OCI-LY3 (cell line): ENCODE measurements around the gene RASGRP3.

Experiments used
- H2AFZ ChIP-seq: fragments of 200-600, 300-600 bp; shearing (Covaris generic); 2 replicates; pipeline ENCODE4 v1.6.0; 2014; ENCODE audit warnings: antibody characterized with exemption, low read depth, low read length
- H3K27ac ChIP-seq: fragments of 200-600, 300-600 bp; sonication (generic); 2 replicates; pipeline ENCODE4 v1.5.1; 2014; ENCODE audit warnings: mild to moderate bottlenecking, low read length, moderate library complexity, mixed read lengths
- H3K27me3 ChIP-seq: fragments of 200-600, 300-600 bp; sonication (generic); 2 replicates; pipeline ENCODE4 v1.6.1; 2014; ENCODE audit warnings: low read depth, low read length, mixed read lengths
- H3K36me3 ChIP-seq: fragments of 200-600, 300-600 bp; sonication (generic); replicated peaks from 2 replicates; pipeline ENCODE3; 2014; ENCODE audit warnings: low read depth, low read length, mixed read lengths
- H3K4me1 ChIP-seq: fragments of 300-600, 200-600 bp; sonication (generic); 2 replicates; pipeline ENCODE4 v1.6.1; 2014; ENCODE audit warnings: low read length, mixed read lengths
- H3K4me2 ChIP-seq: fragments of 200-600, 300-600 bp; sonication (generic); 2 replicates; pipeline ENCODE4 v1.6.1; 2014; ENCODE audit warnings: low read length, mixed read lengths
- H3K4me3 ChIP-seq: fragments of 300-600, 200-600 bp; sonication (generic); 2 replicates; pipeline ENCODE4 v1.5.1; 2014; ENCODE audit warnings: antibody characterized with exemption, mild to moderate bottlenecking, low read length, moderate library complexity
- H3K79me2 ChIP-seq: fragments of 300-600, 200-600 bp; shearing (Covaris generic); 2 replicates; pipeline ENCODE4 v1.6.1; 2014; ENCODE audit warnings: mild to moderate bottlenecking, low read length, mixed read lengths
- H3K9ac ChIP-seq: fragments of 300-600, 200-600 bp; shearing (Covaris generic); 2 replicates; pipeline ENCODE4 v1.6.0; 2014; ENCODE audit warnings: mild to moderate bottlenecking, low read length, moderate library complexity
- H3K9me3 ChIP-seq: fragments of 200-600, 300-600 bp; shearing (Covaris generic); 2 replicates; pipeline ENCODE4 v1.6.1; 2014; ENCODE audit warnings: low read length, mixed read lengths; ENCODE audit not compliant: insufficient read depth
- H4K20me1 ChIP-seq: fragments of 200-600, 300-600 bp; sonication (generic); 2 replicates; pipeline ENCODE4 v1.6.1; 2016; ENCODE audit warnings: low read length, mixed read lengths; ENCODE audit not compliant: insufficient read depth
- CTCF ChIP-seq: fragments of 200-600, 300-600 bp; sonication (generic); IDR thresholded peaks from 2 replicates; pipeline ENCODE4 v1.5.1; 2014; ENCODE audit warnings: antibody characterized with exemption, low read length, low read depth
- EZH2phosphoT487 ChIP-seq: fragments of 200-600 bp; shearing (Covaris generic); IDR thresholded peaks from 2 replicates; pipeline ENCODE4 v1.6.1; 2018; ENCODE audit warnings: antibody characterized with exemption, mixed run types, low read depth

RASGRP3 gene

GRCh38 chr2:33552758-33553461 is 76.5 kb downstream of the RASGRP3 start:
- H3K4me2 ChIP-seq, result no peak overlapping the region
- no peaks in the 10 kb centered on the region for H3K27me3 ChIP-seq
- TF ChIP-seq CTCF (no peak), EZH2phosphoT487 (no peak)
- H2AFZ ChIP-seq, result no peak overlapping the region
- no peaks in the 10 kb centered on the region for H4K20me1 ChIP-seq
- no peak overlapping the region for H3K9ac ChIP-seq
- H3K36me3 ChIP-seq, result peaks cover 70% of the 10 kb centered on the region
- no peak overlapping the region for H3K4me3 ChIP-seq
- H3K4me1 ChIP-seq, result peaks cover 6% of the 10 kb centered on the region; the same call in 1 of the 2 replicates
- no peaks in the 10 kb centered on the region for H3K79me2 ChIP-seq
- H3K27ac ChIP-seq, result no peak overlapping the region
- H3K9me3 ChIP-seq, result no peaks in the 10 kb centered on the region

- TF ChIP-seq EZH2phosphoT487, result no peak
- no peak for TF ChIP-seq CTCF
- Histone ChIP-seq H3K9me3 (no peaks in the 10 kb centered on the region), H3K4me2 (no peak overlapping the region), H3K4me1 (peaks cover 6% of the 10 kb centered on the region; the same call in 1 of the 2 replicates), H4K20me1 (no peaks in the 10 kb centered on the region), H3K27me3 (no peaks in the 10 kb centered on the region), H3K27ac (no peak overlapping the region), H3K36me3 (peaks cover 78% of the 10 kb centered on the region), H3K4me3 (no peak overlapping the region), H2AFZ (no peak overlapping the region), H3K9ac (no peak overlapping the region), H3K79me2 (no peaks in the 10 kb centered on the region; the same call in 1 of the 2 replicates)
These were observed 79.2 kb downstream of the RASGRP3 start for GRCh38 chr2:33555681-33556080.

GRCh38 chr2:33559328-33559727 is 82.9 kb downstream of the RASGRP3 start:
- Histone ChIP-seq H4K20me1 (no peaks in the 10 kb centered on the region), H3K9me3 (no peaks in the 10 kb centered on the region), H3K27me3 (no peaks in the 10 kb centered on the region), H2AFZ (no peak overlapping the region), H3K27ac (no peak overlapping the region), H3K36me3 (peaks cover 82% of the 10 kb centered on the region), H3K9ac (no peak overlapping the region), H3K4me3 (no peak overlapping the region), H3K4me2 (no peak overlapping the region), H3K4me1 (peaks cover 3% of the 10 kb centered on the region; the same call in 1 of the 2 replicates), H3K79me2 (no peaks in the 10 kb centered on the region; the same call in 1 of the 2 replicates)
- TF ChIP-seq CTCF (no peak), EZH2phosphoT487 (no peak)

- Histone ChIP-seq H3K4me3 (no peak overlapping the region), H4K20me1 (no peaks in the 10 kb centered on the region), H3K36me3 (peaks cover 83% of the 10 kb centered on the region), H3K9ac (no peak overlapping the region), H3K79me2 (no peaks in the 10 kb centered on the region; the same call in 1 of the 2 replicates), H3K4me1 (no peaks in the 10 kb centered on the region), H3K4me2 (no peak overlapping the region), H2AFZ (no peak overlapping the region), H3K9me3 (no peaks in the 10 kb centered on the region), H3K27ac (no peak overlapping the region), H3K27me3 (no peaks in the 10 kb centered on the region)
- TF ChIP-seq CTCF, result no peak
- TF ChIP-seq EZH2phosphoT487, result no peak
These were observed 83.6 kb downstream of the RASGRP3 start for GRCh38 chr2:33560017-33560416.
